ENCODE measurements around the gene UXS1.

Gene UXS1

GRCh38 chr2:106163948-106164545 lies 30.1 kb downstream of the UXS1 start:
- POLR2A ChIA-PET = no interaction called here

GRCh38 chr2:106161938-106162820 lies 31.9 kb downstream of the UXS1 start:
- ChIA-PET POLR2A (no interaction called here), CTCF (interaction anchor here (0.9 kb wide), 1 partner anchor 73 kb away, joined by 3 read pairs; no protein-coding TSS in a partner anchor)
- DNase-seq (ENCODE audit: low read depth, low spot score) = no peak
- no peak overlapping the region for H3K4me3 ChIP-seq (ENCODE audit: low read depth, low read length)
- TF ChIP-seq CTCF (IDR thresholded peaks at IDR 0.05; ENCODE audit: insufficient read depth, low read length, missing control alignments) = no peak

More at GRCh38 chr2:106163948-106164545, 30.1 kb downstream of the UXS1 start:
- CTCF ChIA-PET = no interaction called here
- DNase-seq (ENCODE audit: low read depth, low spot score) = no peak
- no peak for TF ChIP-seq CTCF (IDR thresholded peaks at IDR 0.05; ENCODE audit: insufficient read depth, low read length, missing control alignments)
- H3K4me3 ChIP-seq (ENCODE audit: low read depth, low read length) = no peak overlapping the region

- CTCF ChIA-PET = interaction anchor here (0.9 kb wide), 1 partner anchor 72 kb away, joined by 3 read pairs; no protein-coding TSS in a partner anchor
- POLR2A ChIA-PET = no interaction called here
- TF ChIP-seq CTCF (IDR thresholded peaks at IDR 0.05; ENCODE audit: insufficient read depth, low read length, missing control alignments) = no peak
- H3K4me3 ChIP-seq (ENCODE audit: low read depth, low read length) = no peak overlapping the region
- no peak for DNase-seq (ENCODE audit: low read depth, low spot score)
Measured at GRCh38 chr2:106161341-106161740, 32.8 kb downstream of the UXS1 start.

- H3K4me3 ChIP-seq (ENCODE audit: low read depth, low read length) = no peak overlapping the region
- ChIA-PET POLR2A (no interaction called here), CTCF (interaction anchor here (0.9 kb wide), 2 partner anchors 14 to 72 kb away, joined by 3 read pairs; no protein-coding TSS in a partner anchor)
- TF ChIP-seq CTCF (IDR thresholded peaks at IDR 0.05; ENCODE audit: insufficient read depth, low read length, missing control alignments) = no peak
- no peak for DNase-seq (ENCODE audit: low read depth, low spot score)
Measured at GRCh38 chr2:106160786-106161261, 33.3 kb downstream of the UXS1 start.

GRCh38 chr2:106159866-106160785 lies 34.0 kb downstream of the UXS1 start:
- no peak for TF ChIP-seq CTCF (IDR thresholded peaks at IDR 0.05; ENCODE audit: insufficient read depth, low read length, missing control alignments)
- no peak overlapping the region for H3K4me3 ChIP-seq (ENCODE audit: low read depth, low read length)
- ChIA-PET CTCF (interaction anchor here (0.9 kb wide), 1 partner anchor 14 kb away, joined by 3 read pairs; no protein-coding TSS in a partner anchor), POLR2A (no interaction called here)
- DNase-seq (ENCODE audit: low read depth, low spot score) = no peak
